H1 (cell line): ENCODE measurements around the gene ARF6. TPM values are rescaled to one million over a fixed set of nuclear protein-coding genes. Genes with fewer than 3 reads are reported as not detected.

Source experiments
- CHD2 ChIP-seq: IDR thresholded peaks from 2 replicates; pipeline ENCODE4 v1.6.1; 2012; ENCODE audit warnings: low read length, improper control_type of control experiment
- KDM5A ChIP-seq: fragments of 200-600 bp; IDR thresholded peaks from 2 replicates; pipeline ENCODE4 v1.7.1; 2012; ENCODE audit warnings: mild to moderate bottlenecking, low read length, inconsistent platforms, mixed read lengths
- NANOG ChIP-seq: IDR thresholded peaks from 2 replicates; pipeline ENCODE4 v1.6.1; 2011; ENCODE audit warnings: low read length, low read depth, mild to moderate bottlenecking, inconsistent platforms; ENCODE audit not compliant: insufficient read depth, poor library complexity, severe bottlenecking
- PHF8 ChIP-seq: fragments of 200-600 bp; sonication (generic); conservative IDR thresholded peaks from 2 replicates; pipeline ENCODE4 v1.7.1; 2012; ENCODE audit warnings: low read depth, mild to moderate bottlenecking, inconsistent platforms, low read length, moderate library complexity
- POU5F1 ChIP-seq: IDR thresholded peaks from 2 replicates; pipeline ENCODE4 v1.6.1; 2011; ENCODE audit warnings: low read depth, mild to moderate bottlenecking, low read length, moderate library complexity
- ZNF274 ChIP-seq: IDR thresholded peaks from 2 replicates; pipeline ENCODE4 v1.7.0; 2012; ENCODE audit warnings: low read length, borderline replicate concordance; ENCODE audit errors: extremely low read depth
- polyA plus RNA-seq, 7 experiments: library from polyadenylated mRNA; depleted of rRNA in 3 of 7; stranded (reverse) in 5 of 7; unstranded in 2 of 7; fragments of >200 nt in 5 of 7; fragments of 200-250 nt in 2 of 7; gene quantifications; 1 replicate in 5 of 7; 2 replicates in 1 of 7; 4 replicates in 1 of 7; pipeline versions ENCODE4 v1.2.1 to v1.2.3, GENCODE V29; 2011 to 2013; ENCODE audit warnings: missing spikeins in 2 of 7, mixed read lengths in 2 of 7
- total RNA-seq: library from RNA; stranded (reverse); fragmentation: NEBNext Ultra II Directional; extraction: Animal tissue kit (Norgen Biotek cat#: 25700); gene quantifications from 2 replicates; pipeline ENCODE4 v1.2.1, GENCODE V29; 2021
- TF ChIP-seq, protein P1 (sequence below): fragments of 300-600 bp; sonication (generic); IDR thresholded peaks from 2 replicates; pipeline ENCODE4 v1.7.1; 2012; ENCODE audit warnings: low read length, moderate library complexity, mild to moderate bottlenecking, inconsistent platforms; ENCODE audit not compliant: insufficient replicate concordance

ARF6 gene
- total and polyA plus RNA-seq, 2 of the 8 experiments (the other 6 are each of a cell fraction or from before 2014, with no cell fraction given), result 17.2 to 56.7 TPM

DNA sequence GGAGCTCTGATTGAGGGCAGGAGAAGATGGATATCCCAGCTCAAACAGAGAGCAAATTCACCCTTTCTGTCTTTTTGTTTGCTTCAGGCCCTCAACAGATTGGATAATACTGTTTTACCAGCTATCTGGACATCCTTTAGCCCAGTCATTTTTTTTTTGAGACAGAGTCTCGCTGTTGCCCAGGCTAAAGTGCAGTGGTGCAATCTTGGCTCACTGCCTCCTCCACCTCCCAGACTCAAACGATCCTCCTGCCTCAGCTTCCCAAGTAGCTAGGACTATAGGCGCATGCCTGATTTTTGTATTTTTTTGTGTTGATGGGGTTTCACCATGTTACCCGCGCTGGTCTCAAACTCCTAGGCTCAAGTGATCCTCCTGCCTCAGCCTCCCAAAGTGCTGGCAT lies 40.8 kb downstream of the ARF6 start (continued):
- TF ChIP-seq, protein P1, sequence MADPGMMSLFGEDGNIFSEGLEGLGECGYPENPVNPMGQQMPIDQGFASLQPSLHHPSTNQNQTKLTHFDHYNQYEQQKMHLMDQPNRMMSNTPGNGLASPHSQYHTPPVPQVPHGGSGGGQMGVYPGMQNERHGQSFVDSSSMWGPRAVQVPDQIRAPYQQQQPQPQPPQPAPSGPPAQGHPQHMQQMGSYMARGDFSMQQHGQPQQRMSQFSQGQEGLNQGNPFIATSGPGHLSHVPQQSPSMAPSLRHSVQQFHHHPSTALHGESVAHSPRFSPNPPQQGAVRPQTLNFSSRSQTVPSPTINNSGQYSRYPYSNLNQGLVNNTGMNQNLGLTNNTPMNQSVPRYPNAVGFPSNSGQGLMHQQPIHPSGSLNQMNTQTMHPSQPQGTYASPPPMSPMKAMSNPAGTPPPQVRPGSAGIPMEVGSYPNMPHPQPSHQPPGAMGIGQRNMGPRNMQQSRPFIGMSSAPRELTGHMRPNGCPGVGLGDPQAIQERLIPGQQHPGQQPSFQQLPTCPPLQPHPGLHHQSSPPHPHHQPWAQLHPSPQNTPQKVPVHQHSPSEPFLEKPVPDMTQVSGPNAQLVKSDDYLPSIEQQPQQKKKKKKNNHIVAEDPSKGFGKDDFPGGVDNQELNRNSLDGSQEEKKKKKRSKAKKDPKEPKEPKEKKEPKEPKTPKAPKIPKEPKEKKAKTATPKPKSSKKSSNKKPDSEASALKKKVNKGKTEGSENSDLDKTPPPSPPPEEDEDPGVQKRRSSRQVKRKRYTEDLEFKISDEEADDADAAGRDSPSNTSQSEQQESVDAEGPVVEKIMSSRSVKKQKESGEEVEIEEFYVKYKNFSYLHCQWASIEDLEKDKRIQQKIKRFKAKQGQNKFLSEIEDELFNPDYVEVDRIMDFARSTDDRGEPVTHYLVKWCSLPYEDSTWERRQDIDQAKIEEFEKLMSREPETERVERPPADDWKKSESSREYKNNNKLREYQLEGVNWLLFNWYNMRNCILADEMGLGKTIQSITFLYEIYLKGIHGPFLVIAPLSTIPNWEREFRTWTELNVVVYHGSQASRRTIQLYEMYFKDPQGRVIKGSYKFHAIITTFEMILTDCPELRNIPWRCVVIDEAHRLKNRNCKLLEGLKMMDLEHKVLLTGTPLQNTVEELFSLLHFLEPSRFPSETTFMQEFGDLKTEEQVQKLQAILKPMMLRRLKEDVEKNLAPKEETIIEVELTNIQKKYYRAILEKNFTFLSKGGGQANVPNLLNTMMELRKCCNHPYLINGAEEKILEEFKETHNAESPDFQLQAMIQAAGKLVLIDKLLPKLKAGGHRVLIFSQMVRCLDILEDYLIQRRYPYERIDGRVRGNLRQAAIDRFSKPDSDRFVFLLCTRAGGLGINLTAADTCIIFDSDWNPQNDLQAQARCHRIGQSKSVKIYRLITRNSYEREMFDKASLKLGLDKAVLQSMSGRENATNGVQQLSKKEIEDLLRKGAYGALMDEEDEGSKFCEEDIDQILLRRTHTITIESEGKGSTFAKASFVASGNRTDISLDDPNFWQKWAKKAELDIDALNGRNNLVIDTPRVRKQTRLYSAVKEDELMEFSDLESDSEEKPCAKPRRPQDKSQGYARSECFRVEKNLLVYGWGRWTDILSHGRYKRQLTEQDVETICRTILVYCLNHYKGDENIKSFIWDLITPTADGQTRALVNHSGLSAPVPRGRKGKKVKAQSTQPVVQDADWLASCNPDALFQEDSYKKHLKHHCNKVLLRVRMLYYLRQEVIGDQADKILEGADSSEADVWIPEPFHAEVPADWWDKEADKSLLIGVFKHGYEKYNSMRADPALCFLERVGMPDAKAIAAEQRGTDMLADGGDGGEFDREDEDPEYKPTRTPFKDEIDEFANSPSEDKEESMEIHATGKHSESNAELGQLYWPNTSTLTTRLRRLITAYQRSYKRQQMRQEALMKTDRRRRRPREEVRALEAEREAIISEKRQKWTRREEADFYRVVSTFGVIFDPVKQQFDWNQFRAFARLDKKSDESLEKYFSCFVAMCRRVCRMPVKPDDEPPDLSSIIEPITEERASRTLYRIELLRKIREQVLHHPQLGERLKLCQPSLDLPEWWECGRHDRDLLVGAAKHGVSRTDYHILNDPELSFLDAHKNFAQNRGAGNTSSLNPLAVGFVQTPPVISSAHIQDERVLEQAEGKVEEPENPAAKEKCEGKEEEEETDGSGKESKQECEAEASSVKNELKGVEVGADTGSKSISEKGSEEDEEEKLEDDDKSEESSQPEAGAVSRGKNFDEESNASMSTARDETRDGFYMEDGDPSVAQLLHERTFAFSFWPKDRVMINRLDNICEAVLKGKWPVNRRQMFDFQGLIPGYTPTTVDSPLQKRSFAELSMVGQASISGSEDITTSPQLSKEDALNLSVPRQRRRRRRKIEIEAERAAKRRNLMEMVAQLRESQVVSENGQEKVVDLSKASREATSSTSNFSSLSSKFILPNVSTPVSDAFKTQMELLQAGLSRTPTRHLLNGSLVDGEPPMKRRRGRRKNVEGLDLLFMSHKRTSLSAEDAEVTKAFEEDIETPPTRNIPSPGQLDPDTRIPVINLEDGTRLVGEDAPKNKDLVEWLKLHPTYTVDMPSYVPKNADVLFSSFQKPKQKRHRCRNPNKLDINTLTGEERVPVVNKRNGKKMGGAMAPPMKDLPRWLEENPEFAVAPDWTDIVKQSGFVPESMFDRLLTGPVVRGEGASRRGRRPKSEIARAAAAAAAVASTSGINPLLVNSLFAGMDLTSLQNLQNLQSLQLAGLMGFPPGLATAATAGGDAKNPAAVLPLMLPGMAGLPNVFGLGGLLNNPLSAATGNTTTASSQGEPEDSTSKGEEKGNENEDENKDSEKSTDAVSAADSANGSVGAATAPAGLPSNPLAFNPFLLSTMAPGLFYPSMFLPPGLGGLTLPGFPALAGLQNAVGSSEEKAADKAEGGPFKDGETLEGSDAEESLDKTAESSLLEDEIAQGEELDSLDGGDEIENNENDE, result no peak
- TF ChIP-seq CHD2 (no peak), NANOG (no peak), POU5F1 (no peak), KDM5A (no peak), ZNF274 (no peak), PHF8 (no peak)
- TF ChIP-seq, all 59 proteins: peak for 0
